Activated CD8-positive, alpha-beta memory T cell treated with anti-CD3 and anti-CD28 coated beads, Interleukin-2, amount 50 U/mL, for 24 hours (primary cell): ENCODE measurements around the gene GLIPR2.
"Not testable (repeated sequence)": the region's sequence is repeated elsewhere in the genome, so short reads cannot be mapped to it uniquely, and the experiment has no call there.

Experiments
- DNase-seq: peaks from one replicate; pipeline ENCODE4 v3.0.0-alpha.2; 2020; ENCODE audit errors: extremely low read depth

Gene GLIPR2

DNA sequence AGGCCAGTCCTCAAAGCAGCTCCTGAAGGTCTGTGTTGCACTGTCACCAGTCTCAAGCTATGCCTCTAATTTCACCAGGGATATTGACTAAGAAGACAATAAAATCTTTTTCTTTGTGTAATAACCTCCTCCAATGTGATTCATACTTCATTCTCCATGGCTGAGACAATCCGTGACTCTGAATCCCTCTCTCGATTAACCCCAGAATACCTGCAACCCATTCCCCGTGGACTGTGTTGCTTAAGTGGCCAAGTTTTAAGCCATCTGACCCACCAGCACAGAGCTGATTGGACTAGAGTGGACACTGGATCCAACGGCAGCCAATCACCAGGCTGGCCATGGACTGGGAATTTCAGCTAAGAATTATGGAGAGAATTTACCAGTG lies 27.2 kb downstream of the GLIPR2 start:
- DNase-seq = no peak

DNA sequence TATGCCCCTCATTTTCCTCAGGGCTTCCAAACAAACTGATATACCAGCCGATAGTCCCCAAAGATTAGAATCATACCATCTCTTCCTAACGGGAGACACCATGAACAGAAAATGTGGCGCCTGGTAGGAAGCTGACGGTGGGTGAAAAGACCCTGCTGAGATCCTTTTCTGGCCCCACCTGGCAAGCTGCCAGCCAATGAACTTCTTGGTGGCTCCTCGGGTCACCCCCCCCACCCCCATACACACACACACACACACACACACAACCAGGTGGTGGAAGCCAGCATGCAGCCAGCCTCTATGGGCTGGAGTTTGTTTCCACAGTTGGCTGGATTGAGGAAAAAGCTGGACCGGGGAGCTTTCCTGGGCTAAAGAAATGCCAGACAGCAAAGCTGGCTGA lies 27.8 kb downstream of the GLIPR2 start:
- no peak for DNase-seq

GRCh38 chr9:36164989-36165388 lies 28.5 kb downstream of the GLIPR2 start:
- no peak for DNase-seq

GRCh38 chr9:36165826-36166167 lies 29.3 kb downstream of the GLIPR2 start:
- DNase-seq = no peak

- no peak for DNase-seq
Observed at GRCh38 chr9:36166168-36166927, 29.8 kb downstream of the GLIPR2 start.

GRCh38 chr9:36169166-36169565 lies 32.6 kb downstream of the GLIPR2 start, which contains the start of gene CCIN:
CCIN (plus strand) TSS chr9:36169388; CDS start chr9:36169503, 115 bp downstream.
- DNase-seq = no peak

- DNase-seq = no peak
Observed at GRCh38 chr9:36169708-36170107, 33.2 kb downstream of the GLIPR2 start.

GRCh38 chr9:36170531-36170930 lies 34.0 kb downstream of the GLIPR2 start:
- DNase-seq = no peak

DNA sequence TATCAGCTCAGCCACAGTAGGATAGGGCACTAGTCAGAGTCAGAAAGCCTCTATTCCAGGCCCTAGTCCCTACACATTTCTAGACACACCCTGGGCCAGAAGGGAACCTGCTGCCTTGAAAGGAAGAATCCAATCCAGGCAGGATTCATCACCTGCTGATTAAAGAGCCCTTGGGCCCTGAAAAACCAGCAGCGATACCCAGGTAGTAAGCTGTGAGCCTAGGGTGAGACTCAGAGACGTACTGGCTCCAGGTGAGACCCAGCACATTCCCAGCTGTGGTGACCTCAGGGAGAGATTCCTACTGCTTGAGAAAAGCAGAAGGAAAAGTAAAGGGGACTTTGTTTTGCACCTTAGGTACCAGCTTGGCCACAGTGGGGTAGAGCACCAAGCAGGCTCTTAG lies 37.3 kb downstream of the GLIPR2 start:
- no peak for DNase-seq

GRCh38 chr9:36174271-36174670 lies 37.7 kb downstream of the GLIPR2 start:
- DNase-seq = no peak

DNA sequence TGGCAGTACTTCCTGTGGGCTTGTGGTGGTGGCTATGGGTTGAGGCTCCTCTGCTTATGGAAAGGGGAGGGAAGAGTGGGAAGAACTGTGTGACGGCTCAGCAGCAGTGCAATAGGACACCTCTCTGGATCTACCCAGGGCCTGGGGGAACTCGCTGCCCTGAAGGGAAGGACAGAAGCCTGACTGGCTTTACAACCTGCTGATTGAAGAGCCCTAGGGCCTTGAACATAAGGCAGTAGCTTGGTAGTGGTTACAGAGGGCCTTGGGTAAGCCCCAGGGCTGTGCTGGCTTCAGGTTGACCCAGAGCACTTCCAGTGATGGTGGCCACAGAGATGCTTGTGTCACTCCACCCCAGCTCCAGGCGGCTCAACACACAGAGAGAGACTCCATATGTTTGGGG lies 38.2 kb downstream of the GLIPR2 start:
- no peak for DNase-seq

DNA sequence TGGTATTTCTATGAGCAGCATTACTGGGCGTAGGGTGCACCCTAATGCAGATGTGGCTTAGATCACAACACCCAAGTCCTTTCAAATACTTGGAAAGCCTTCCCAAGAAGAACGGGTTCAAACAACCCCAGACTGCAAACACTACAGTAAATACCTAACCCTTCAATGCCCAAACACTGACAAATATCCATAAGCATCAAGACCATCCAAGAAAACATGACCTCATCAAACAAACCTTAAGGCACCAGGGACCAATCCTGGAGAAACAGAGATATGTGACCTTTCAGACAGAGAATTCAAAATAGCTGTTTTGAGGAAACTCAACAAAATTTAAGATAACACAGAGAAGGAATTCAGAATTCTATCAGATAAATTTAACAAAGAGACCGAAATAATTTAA lies 38.7 kb downstream of the GLIPR2 start:
- DNase-seq = not testable (repeated sequence)

DNA sequence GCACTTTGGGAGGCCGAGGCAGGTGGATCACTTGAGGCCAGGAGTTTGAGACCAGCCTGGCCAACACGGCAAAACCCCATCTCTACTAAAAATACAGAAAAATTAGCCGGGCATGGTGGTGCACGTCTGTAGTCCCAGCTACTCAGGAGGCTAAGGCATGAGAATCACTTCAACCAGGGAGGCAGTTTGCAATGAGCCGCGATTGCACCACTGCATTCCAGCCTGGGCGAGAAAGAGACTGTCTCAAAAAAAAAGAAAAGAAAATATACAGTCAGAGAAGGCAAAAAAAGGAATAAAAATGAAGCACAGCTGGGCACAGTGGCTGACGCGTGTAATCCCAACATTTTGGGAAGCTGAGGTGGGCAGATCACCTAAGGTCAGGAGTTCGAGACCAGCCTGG lies 40.0 kb downstream of the GLIPR2 start:
- DNase-seq = not testable (repeated sequence)

GRCh38 chr9:36177571-36177970 lies 41.0 kb downstream of the GLIPR2 start:
- no peak for DNase-seq

DNA sequence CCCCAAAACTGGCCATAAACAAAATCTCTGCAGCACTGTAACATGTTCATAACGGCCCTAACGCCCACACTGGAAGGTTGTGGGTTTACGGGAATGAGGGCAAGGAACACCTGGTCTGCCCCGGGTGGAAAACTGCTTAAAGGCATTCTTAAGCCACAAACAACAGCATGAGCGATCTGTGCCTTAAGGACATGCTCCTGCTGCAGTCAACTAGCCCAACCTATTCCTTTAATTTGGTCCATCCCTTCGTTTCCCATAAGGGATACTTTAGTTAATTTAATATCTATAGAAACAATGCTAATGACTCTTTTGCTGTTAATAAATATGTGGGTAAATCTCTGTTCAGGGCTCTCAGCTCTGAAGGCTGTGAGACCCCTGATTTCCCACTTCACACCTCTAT lies 43.7 kb downstream of the GLIPR2 start:
- not testable (repeated sequence) for DNase-seq

DNA sequence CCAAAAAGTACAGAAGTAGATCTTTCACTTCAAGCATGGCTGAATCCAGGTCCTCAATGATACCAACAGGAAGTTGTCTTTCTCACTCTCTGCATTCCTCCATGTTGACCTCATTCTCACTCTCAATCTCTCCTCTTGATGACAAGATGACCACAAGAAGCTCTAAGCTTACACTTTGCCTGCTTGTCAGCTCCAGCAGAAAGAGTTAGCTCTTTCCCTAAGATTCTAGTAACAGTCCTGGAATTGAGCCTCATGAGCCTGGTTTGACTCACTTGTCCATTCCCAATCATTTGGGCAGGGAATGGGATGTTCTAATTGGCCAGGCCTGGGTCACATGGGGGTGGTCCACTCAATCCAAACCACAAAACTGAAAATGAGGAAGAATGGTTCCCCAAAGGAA lies 50.9 kb downstream of the GLIPR2 start:
- DNase-seq = no peak

- DNase-seq = no peak
Observed at GRCh38 chr9:36188212-36188611, 51.7 kb downstream of the GLIPR2 start.

GRCh38 chr9:36189976-36190375 lies 53.4 kb downstream of the GLIPR2 start:
- no peak for DNase-seq

- DNase-seq = peak; percentile 85
Observed at GRCh38 chr9:36190388-36191289, 54.1 kb downstream of the GLIPR2 start, which contains the start of gene CLTA. CLTA (plus strand) TSS chr9:36190921; CDS start chr9:36191057, 136 bp downstream.

DNA sequence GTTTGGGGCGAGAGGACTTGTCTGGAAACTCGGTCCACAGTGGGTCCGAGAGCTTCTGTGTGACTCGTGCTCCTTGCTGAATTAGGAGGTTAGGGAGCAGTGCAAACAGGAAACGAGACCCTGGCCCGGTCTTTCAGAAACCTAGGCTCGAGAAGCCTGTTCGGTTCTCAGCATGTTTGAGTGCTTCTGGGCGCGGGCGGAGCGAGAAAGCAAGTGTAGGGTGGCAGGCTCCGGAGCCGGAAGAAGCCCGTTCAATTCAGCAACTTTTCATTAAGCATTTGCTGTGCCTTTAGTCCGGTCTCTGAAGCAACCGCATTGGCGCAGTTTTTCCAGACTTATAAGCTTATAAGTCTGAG lies 54.7 kb downstream of the GLIPR2 start:
- peak; percentile 8 for DNase-seq

GRCh38 chr9:36191686-36192085 lies 55.2 kb downstream of the GLIPR2 start:
- no peak for DNase-seq

DNA sequence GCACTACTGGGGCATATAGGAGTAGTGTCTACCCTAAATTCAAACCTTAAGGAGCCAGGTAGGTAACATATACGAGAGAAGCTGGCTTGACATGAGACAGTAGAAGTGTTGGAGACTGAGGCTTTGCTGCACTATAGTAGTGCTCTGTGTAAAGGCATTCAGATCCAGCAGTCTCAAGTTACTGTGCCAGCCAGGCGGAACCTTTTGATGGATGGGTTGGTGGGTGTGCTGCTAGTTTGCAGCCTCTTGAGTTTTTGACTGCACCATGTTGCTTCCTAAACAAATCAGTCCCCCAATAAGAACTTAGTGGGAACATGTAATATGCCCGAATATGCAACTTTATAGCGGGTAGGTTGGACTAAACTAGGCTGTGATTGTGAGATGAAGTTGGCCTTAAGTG lies 55.7 kb downstream of the GLIPR2 start:
- DNase-seq = no peak

- DNase-seq = no peak
Observed at GRCh38 chr9:36193023-36193422, 56.5 kb downstream of the GLIPR2 start.
